Naive thymus-derived CD8-positive, alpha-beta T cell (primary cell): ENCODE results near the gene SLC26A11. TPM values are rescaled to one million over a fixed set of nuclear protein-coding genes. Genes with fewer than 3 reads are reported as not detected.

ENCODE experiments used
- ATAC-seq, 2 donors: fragments of 150-1000 bp; cut with Tn5 transposase in 1 of 2; sonication (Bioruptor Pico), chemical (Tn5 transposase) in 1 of 2; 1 replicate in 1 of 2; 2 replicates in 1 of 2; pipeline ENCODE4 v1.10.0; 2021; ENCODE audit warnings: mild to moderate bottlenecking in 2 of 2, moderate library complexity in 2 of 2
- POLR2A ChIA-PET: fragments of 350-600 bp; sonication (Branson Sonifier 250); formaldehyde crosslinking; loops from one replicate; lab custom pipeline; 2021; ENCODE audit warnings: antibody characterized with exemption; lab: Charles Lee
- DNase-seq, 10 donors: peaks; one replicate each; pipeline versions ENCODE4 v3.0.0 to v3.0.0-alpha.2; 2020 to 2022
- H3K27ac Mint-ChIP-seq, 10 donors: one replicate each; pipeline ENCODE4 v1.8.0; 2020 to 2022; ENCODE audit warnings: mild to moderate bottlenecking in 10 of 10, mixed read lengths in 10 of 10, moderate library complexity in 4 of 10, inconsistent platforms in 1 of 10
- H3K27me3 Mint-ChIP-seq, 5 donors: one replicate each; pipeline ENCODE4 v1.8.0; 2021 to 2022; ENCODE audit warnings: mixed read lengths in 5 of 5
- H3K36me3 Mint-ChIP-seq, 3 donors: one replicate each; pipeline ENCODE4 v1.8.0; 2020 to 2022; ENCODE audit warnings: mixed read lengths in 3 of 3, mild to moderate bottlenecking in 2 of 3, inconsistent platforms in 1 of 3
- H3K4me1 Mint-ChIP-seq, 4 donors: one replicate each; pipeline ENCODE4 v1.8.0; 2021 to 2022; ENCODE audit warnings: mixed read lengths in 4 of 4
- H3K4me3 Mint-ChIP-seq, 10 donors: one replicate each; pipeline ENCODE4 v1.8.0; 2020 to 2022; ENCODE audit warnings: mild to moderate bottlenecking in 10 of 10, mixed read lengths in 10 of 10, moderate library complexity in 6 of 10, inconsistent platforms in 1 of 10
- H3K9me3 Mint-ChIP-seq, 9 donors: one replicate each; pipeline ENCODE4 v1.8.0; 2020 to 2022; ENCODE audit warnings: mixed read lengths in 9 of 9, mild to moderate bottlenecking in 3 of 9, inconsistent platforms in 1 of 9, moderate library complexity in 1 of 9
- polyA plus RNA-seq, 3 donors: library from polyadenylated mRNA; unstranded; fragments of 300-500 nt; fragmentation: Illumina TruSeq; gene quantifications; one replicate each; pipeline ENCODE4 v1.2.3, GENCODE V29; 2021
- total RNA-seq, 8 experiments: library from RNA in 2 of 8; stranded (reverse) in 2 of 8; gene quantifications; one replicate each; pipeline ENCODE4 v1.2.3 and lab custom pipeline; 2021 to 2026

The SLC26A11 gene
- total and polyA plus RNA-seq, 5 experiments from 2014 or later: 4.8 to 96.2 (median 8.4) TPM

- Mint-ChIP-seq H3K27ac (peak overlapping the region in 9 of 10 donors; percentile 10 to 68 (median 53)), H3K4me1 (peaks cover 19 to 50% (median 39%) of the 10 kb centered on the region in 4 donors), H3K36me3 (peaks cover 0 to 17% (median 0%) of the 10 kb centered on the region in 3 donors), H3K9me3 (no peaks in the 10 kb centered on the region), H3K4me3 (peak overlapping the region; percentile 19 to 77 (median 42)), H3K27me3 (no peaks in the 10 kb centered on the region)
- DNase-seq (peak in 1 of 10 donors; percentile 48), ATAC-seq (no peak)
- POLR2A ChIA-PET: no interaction called here
Observed at GRCh38 chr17:80222376-80223141, 2.3 kb downstream of the SLC26A11 start.

GRCh38 chr17:80223142-80223815, 3.1 kb downstream of the SLC26A11 start:
- H3K36me3 Mint-ChIP-seq: peaks cover 0 to 16% (median 0%) of the 10 kb centered on the region in 3 donors
- peak overlapping the region in 5 of 10 donors; percentile 10 to 79 (median 54) for H3K27ac Mint-ChIP-seq
- H3K27me3 Mint-ChIP-seq: no peaks in the 10 kb centered on the region
- POLR2A ChIA-PET: no interaction called here
- H3K4me1 Mint-ChIP-seq: peaks cover 17 to 46% (median 33%) of the 10 kb centered on the region in 4 donors
- no peak for ATAC-seq
- H3K4me3 Mint-ChIP-seq: peak overlapping the region in 6 of 10 donors; percentile 20 to 77 (median 40)
- no peaks in the 10 kb centered on the region for H3K9me3 Mint-ChIP-seq
- DNase-seq: peak in 1 of 10 donors; percentile 15

GRCh38 chr17:80223838-80224497, 3.7 kb downstream of the SLC26A11 start:
- POLR2A ChIA-PET: no interaction called here
- ATAC-seq: no peak
- peak overlapping the region in 6 of 10 donors; percentile 4 to 79 (median 53) for H3K27ac Mint-ChIP-seq
- peak in 1 of 10 donors; percentile 35 for DNase-seq
- no peaks in the 10 kb centered on the region for H3K9me3 Mint-ChIP-seq
- peaks cover 0 to 22% (median 4%) of the 10 kb centered on the region in 3 donors for H3K36me3 Mint-ChIP-seq
- H3K4me3 Mint-ChIP-seq: peak overlapping the region in 2 of 10 donors; percentile 7 to 20
- H3K27me3 Mint-ChIP-seq: no peaks in the 10 kb centered on the region
- peaks cover 16 to 39% (median 26%) of the 10 kb centered on the region in 4 donors for H3K4me1 Mint-ChIP-seq

GRCh38 chr17:80224683-80225082, 4.5 kb downstream of the SLC26A11 start:
- ATAC-seq (no peak), DNase-seq (peak in 1 of 10 donors; percentile 50)
- no peaks in the 10 kb centered on the region for H3K27me3 Mint-ChIP-seq
- H3K4me1 Mint-ChIP-seq: peaks cover 10 to 32% (median 21%) of the 10 kb centered on the region in 4 donors
- no peaks in the 10 kb centered on the region for H3K9me3 Mint-ChIP-seq
- POLR2A ChIA-PET: no interaction called here
- no peak overlapping the region for H3K4me3 Mint-ChIP-seq
- H3K27ac Mint-ChIP-seq: peak overlapping the region in 1 of 10 donors; percentile 79
- H3K36me3 Mint-ChIP-seq: peaks cover 0 to 25% (median 4%) of the 10 kb centered on the region in 3 donors

GRCh38 chr17:80225230-80225629, 5.0 kb downstream of the SLC26A11 start:
- Mint-ChIP-seq H3K27me3 (no peaks in the 10 kb centered on the region), H3K36me3 (peaks cover 0 to 29% (median 6%) of the 10 kb centered on the region in 3 donors), H3K27ac (peak overlapping the region in 3 of 10 donors; percentile 22 to 72 (median 61)), H3K9me3 (peaks cover 0 to 2% (median 0%) of the 10 kb centered on the region in 9 donors), H3K4me1 (peaks cover 10 to 33% (median 21%) of the 10 kb centered on the region in 4 donors), H3K4me3 (no peak overlapping the region)
- ATAC-seq (no peak), DNase-seq (peak in 1 of 10 donors; percentile 9)
- POLR2A ChIA-PET: interaction anchor here (0.6 to 0.7 kb wide), 2 partner anchors 22 to 242 kb away, joined by 3 read pairs; no protein-coding TSS in a partner anchor

GRCh38 chr17:80227156-80227555, 6.9 kb downstream of the SLC26A11 start:
- peak overlapping the region in 1 of 10 donors; percentile 51 for H3K27ac Mint-ChIP-seq
- no peak for ATAC-seq
- peaks cover 7 to 26% (median 16%) of the 10 kb centered on the region in 4 donors for H3K4me1 Mint-ChIP-seq
- H3K9me3 Mint-ChIP-seq: peaks cover 0 to 13% (median 7%) of the 10 kb centered on the region in 9 donors
- peak in 1 of 10 donors; percentile 35 for DNase-seq
- H3K27me3 Mint-ChIP-seq: no peaks in the 10 kb centered on the region
- no peak overlapping the region for H3K4me3 Mint-ChIP-seq
- POLR2A ChIA-PET: no interaction called here
- H3K36me3 Mint-ChIP-seq: peaks cover 8 to 43% (median 23%) of the 10 kb centered on the region in 3 donors

GRCh38 chr17:80227666-80228065, 7.4 kb downstream of the SLC26A11 start:
- H3K9me3 Mint-ChIP-seq: peaks cover 0 to 18% (median 9%) of the 10 kb centered on the region in 9 donors

GRCh38 chr17:80228477-80228876, 8.2 kb downstream of the SLC26A11 start:
- ATAC-seq: no peak
- POLR2A ChIA-PET: interaction anchor here (0.5 to 1.0 kb wide), 2 partner anchors 10 to 11 kb away, joined by 3 to 5 read pairs; no protein-coding TSS in a partner anchor
- peaks cover 0 to 14% (median 7%) of the 10 kb centered on the region in 4 donors for H3K4me1 Mint-ChIP-seq
- no peaks in the 10 kb centered on the region for H3K27me3 Mint-ChIP-seq
- H3K27ac Mint-ChIP-seq: peak overlapping the region in 1 of 10 donors; percentile 24
- peaks cover 0 to 24% (median 15%) of the 10 kb centered on the region in 9 donors for H3K9me3 Mint-ChIP-seq
- H3K4me3 Mint-ChIP-seq: no peak overlapping the region
- peak in 1 of 10 donors; percentile 16 for DNase-seq
- H3K36me3 Mint-ChIP-seq: peaks cover 18 to 54% (median 34%) of the 10 kb centered on the region in 3 donors

More at GRCh38 chr17:80227666-80228065, 7.4 kb downstream of the SLC26A11 start:
- POLR2A ChIA-PET: no interaction called here
- peaks cover 5 to 22% (median 13%) of the 10 kb centered on the region in 4 donors for H3K4me1 Mint-ChIP-seq
- peaks cover 13 to 48% (median 28%) of the 10 kb centered on the region in 3 donors for H3K36me3 Mint-ChIP-seq
- DNase-seq (peak in 1 of 10 donors; percentile 34), ATAC-seq (no peak)
- no peak overlapping the region for H3K4me3 Mint-ChIP-seq
- no peaks in the 10 kb centered on the region for H3K27me3 Mint-ChIP-seq
- no peak overlapping the region for H3K27ac Mint-ChIP-seq

GRCh38 chr17:80229011-80229410, 8.8 kb downstream of the SLC26A11 start:
- Mint-ChIP-seq H3K27ac (peak overlapping the region in 2 of 10 donors; percentile 11 to 24), H3K4me3 (no peak overlapping the region), H3K9me3 (peaks cover 0 to 29% (median 16%) of the 10 kb centered on the region in 9 donors), H3K36me3 (peaks cover 19 to 59% (median 38%) of the 10 kb centered on the region in 3 donors), H3K4me1 (peaks cover 0 to 10% (median 4%) of the 10 kb centered on the region in 4 donors), H3K27me3 (no peaks in the 10 kb centered on the region)
- no peak for ATAC-seq
- DNase-seq: peak in 1 of 10 donors; percentile 4
- POLR2A ChIA-PET: interaction anchor here (1.0 kb wide), 1 partner anchor 11 kb away, joined by 3 read pairs; no protein-coding TSS in a partner anchor

GRCh38 chr17:80232438-80232837, 12.2 kb downstream of the SLC26A11 start:
- Mint-ChIP-seq H3K27me3 (no peaks in the 10 kb centered on the region), H3K27ac (peak overlapping the region in 1 of 10 donors; percentile 56), H3K9me3 (peaks cover 0 to 37% (median 18%) of the 10 kb centered on the region in 9 donors), H3K4me1 (peaks cover 0 to 5% (median 0%) of the 10 kb centered on the region in 4 donors), H3K36me3 (peaks cover 19 to 79% (median 49%) of the 10 kb centered on the region in 3 donors), H3K4me3 (no peak overlapping the region)
- no peak for ATAC-seq
- POLR2A ChIA-PET: interaction anchor here (1.7 kb wide), 1 partner anchor 14 kb away, joined by 6 read pairs; no protein-coding TSS in a partner anchor
- DNase-seq: no peak

GRCh38 chr17:80233202-80233601, 13.0 kb downstream of the SLC26A11 start:
- no peak overlapping the region for H3K4me3 Mint-ChIP-seq
- no peak overlapping the region for H3K27ac Mint-ChIP-seq
- POLR2A ChIA-PET: interaction anchor here (1.7 kb wide), 1 partner anchor 14 kb away, joined by 6 read pairs; no protein-coding TSS in a partner anchor
- peaks cover 0 to 5% (median 0%) of the 10 kb centered on the region in 4 donors for H3K4me1 Mint-ChIP-seq
- H3K27me3 Mint-ChIP-seq: no peaks in the 10 kb centered on the region
- DNase-seq: no peak
- peaks cover 0 to 37% (median 18%) of the 10 kb centered on the region in 9 donors for H3K9me3 Mint-ChIP-seq
- no peak for ATAC-seq
- peaks cover 19 to 85% (median 54%) of the 10 kb centered on the region in 3 donors for H3K36me3 Mint-ChIP-seq
